Measurements from ENCODE around the gene PELI1.

DNA sequence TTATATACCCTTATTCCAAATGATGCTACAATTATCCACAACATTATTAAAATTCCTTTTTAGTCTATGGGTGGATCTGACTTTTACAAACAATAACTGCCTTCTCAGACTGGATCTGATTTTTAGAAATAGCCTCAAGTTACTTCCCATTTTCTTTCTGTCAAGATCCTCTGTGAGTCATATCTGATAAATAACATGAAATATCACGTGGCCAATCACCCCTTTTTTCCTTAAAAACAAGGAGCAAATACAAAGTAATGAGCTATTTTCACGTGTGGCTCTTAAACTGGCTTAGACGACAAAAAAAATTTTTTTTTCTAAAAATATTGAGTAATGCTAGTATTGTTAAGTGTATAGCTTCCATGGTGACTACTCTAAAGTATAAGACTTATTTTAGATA lies 6.7 kb downstream of the PELI1 start:
- TF ChIP-seq, protein P1, sequence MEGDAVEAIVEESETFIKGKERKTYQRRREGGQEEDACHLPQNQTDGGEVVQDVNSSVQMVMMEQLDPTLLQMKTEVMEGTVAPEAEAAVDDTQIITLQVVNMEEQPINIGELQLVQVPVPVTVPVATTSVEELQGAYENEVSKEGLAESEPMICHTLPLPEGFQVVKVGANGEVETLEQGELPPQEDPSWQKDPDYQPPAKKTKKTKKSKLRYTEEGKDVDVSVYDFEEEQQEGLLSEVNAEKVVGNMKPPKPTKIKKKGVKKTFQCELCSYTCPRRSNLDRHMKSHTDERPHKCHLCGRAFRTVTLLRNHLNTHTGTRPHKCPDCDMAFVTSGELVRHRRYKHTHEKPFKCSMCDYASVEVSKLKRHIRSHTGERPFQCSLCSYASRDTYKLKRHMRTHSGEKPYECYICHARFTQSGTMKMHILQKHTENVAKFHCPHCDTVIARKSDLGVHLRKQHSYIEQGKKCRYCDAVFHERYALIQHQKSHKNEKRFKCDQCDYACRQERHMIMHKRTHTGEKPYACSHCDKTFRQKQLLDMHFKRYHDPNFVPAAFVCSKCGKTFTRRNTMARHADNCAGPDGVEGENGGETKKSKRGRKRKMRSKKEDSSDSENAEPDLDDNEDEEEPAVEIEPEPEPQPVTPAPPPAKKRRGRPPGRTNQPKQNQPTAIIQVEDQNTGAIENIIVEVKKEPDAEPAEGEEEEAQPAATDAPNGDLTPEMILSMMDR (IDR thresholded peaks at IDR 0.05), result no peak
- no peak for TF ChIP-seq EZH2 (IDR thresholded peaks at IDR 0.05)
- no peak for TF ChIP-seq EZH2phosphoT487 (IDR thresholded peaks at IDR 0.05)

All from neural progenitor cell (in vitro differentiated cells).